GM21360 (cell line): ENCODE measurements around the gene PARD3B.

Source experiments
- ATAC-seq: cut with Tn5 transposase; IDR thresholded peaks from one replicate; pipeline ENCODE4 v1.9.1; 2021; ENCODE audit warnings: mild to moderate bottlenecking, moderate library complexity; ENCODE audit not compliant: unreplicated experiment

PARD3B gene

DNA sequence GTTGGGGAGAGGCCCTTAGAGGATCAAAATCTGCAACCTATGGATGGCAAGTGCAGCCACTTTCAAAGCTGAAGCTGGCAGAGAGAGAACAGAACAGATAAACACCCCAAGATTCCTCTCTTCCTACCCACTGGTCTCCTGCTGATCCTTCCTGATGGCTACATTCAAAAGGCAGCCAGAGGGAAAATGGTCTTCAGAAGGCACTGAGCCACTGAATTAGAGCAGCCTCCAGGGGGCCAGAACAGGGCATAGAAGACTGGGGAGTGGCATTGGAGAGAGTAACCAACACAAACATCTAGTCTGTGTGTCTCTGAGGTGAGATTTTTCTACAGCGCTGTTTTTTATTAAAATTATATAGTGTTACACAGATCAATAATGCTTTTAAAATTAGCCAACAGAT, 432.6 kb downstream of the PARD3B start:
- no peak for ATAC-seq

DNA sequence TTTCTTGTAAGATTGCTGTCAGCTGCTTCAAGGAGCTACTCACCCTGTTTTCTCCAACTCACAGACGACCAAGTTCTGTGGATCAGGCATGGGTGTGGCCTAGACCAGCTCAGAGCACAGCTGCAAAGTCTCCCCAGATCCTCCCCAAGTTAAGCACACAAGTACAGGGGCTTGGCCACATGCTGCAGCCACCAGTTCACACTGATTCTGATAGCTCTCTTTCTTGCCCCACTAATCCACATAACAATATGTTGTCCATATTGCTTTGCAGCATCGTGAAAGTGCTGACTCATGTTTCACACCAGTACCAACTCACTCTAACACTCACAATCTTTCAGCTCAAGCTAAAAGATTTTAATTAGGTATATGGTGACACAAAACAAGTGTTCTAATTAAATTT, 437.0 kb downstream of the PARD3B start:
- ATAC-seq = no peak

DNA sequence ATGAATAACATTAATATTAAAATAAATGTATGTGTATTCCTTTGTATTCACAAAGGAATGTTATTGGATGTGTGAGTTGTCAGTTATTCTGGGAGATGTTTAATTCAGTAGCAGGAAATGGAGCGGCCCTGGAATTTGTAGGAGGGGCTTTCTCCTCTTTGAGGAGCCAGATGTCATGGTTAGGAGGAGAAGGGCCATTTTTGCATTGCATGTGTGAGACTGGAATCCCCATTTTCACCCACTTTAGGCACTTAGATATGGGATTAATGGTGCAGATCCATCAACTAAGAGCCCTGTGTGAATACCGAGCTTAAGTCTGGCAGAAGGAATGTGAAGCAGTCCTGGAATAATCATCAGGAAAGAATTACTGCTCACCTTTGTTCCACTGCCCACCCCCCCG, 439.2 kb downstream of the PARD3B start:
- no peak for ATAC-seq

DNA sequence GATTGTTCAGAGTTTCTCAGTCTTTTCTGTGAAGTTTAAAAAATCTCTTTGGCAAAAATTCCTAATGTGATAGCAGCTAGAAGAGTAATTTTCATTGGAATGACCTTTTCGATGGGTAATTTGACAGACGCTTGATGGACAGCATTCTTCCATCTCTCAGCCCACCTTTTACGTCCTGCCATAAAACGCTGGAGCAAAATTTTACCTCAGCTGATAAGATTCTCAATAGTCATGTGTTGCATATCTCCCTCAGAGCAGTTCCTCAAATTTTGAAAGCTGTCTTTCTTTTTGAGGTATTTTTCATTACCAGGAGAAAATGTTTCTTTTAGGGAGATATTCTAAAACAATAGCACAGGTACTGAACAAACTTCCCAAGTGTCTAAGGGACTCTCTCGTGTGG, 441.4 kb downstream of the PARD3B start:
- ATAC-seq = no peak

DNA sequence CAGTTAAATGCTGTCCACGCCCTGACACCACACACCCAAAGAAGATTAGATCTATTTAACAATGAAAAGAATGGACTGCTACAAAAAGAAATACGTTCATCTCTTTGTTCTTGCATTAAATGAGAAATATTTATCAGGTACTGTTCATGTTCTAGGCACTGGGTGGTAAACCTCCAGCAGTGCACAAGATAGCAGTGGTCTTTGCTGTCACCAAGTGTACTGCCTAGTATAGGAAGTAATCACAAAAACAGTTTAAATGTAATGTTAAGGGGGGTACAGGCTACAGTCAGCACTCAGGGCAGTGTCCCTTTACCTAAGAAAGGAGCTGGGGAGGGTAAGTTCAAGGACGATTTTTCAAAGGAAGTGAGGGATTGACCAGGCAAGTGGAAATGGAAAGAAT, 443.6 kb downstream of the PARD3B start:
- ATAC-seq = no peak

DNA sequence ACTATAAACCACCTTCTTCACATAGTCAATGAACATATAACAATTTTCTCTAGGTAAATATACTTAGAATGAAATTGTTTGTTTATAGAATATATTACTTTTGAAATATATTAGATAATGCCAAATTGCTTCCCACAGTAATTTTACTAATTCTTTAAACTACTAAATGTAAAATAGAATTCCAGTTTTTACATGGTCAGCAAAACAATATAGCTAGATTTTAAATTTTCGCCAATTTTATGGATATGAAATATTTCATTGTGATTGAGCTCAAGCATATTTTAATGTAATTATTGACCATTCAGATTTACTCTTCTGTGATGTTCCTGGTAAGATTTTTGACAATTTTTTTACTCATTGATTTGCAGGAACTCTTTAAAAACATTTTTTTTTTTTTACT, 444.6 kb downstream of the PARD3B start:
- no peak for ATAC-seq

DNA sequence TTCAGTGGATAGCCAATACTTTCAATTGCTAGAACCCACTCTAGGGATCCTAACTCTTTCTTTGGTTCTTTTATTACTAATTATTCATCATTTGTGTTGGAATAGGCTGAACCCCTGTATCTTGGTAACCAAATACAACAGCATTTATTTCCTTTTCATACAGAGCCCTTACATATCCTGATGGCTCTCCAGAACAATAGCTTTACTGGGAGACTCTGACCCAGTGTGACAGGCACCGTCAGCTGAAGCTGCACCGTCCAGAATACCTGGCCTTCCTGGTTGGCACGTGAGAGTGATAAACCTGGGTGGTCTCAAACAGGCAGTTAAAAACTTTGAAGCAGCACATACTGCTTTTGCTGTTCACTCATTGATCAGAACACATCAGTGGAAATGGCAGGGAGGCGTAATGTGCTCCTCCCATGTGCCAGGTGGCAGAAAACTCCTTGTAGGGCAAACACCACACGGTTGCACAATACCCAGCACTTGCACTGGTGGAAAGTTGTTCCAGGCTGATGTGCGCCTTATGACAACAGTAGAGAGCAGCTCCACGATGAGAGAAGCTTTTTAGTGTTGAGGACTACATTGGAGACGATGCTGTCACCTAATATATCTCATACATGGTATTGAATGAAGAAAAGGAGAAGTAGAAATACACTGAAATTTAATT, 456.2 kb downstream of the PARD3B start:
- no peak for ATAC-seq

DNA sequence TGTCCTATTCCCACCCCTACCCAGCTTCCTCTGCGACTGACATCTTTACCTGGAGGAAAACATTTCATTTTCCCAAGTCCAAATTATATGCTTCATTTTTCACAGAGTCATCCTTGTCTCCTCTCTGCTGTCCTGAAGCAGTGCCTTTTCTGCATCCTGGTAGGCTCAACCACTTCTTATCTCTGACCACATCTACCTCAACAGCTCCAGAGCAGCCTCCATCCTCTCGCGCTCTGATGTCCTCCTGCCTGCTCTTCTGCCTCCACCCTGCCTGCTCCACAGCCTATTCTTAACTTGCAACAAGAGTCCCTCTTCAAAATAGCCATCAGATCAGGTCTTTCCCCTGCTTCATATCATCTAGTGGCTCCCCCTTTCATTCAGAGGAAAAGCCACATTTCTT, 457.1 kb downstream of the PARD3B start:
- ATAC-seq = no peak

DNA sequence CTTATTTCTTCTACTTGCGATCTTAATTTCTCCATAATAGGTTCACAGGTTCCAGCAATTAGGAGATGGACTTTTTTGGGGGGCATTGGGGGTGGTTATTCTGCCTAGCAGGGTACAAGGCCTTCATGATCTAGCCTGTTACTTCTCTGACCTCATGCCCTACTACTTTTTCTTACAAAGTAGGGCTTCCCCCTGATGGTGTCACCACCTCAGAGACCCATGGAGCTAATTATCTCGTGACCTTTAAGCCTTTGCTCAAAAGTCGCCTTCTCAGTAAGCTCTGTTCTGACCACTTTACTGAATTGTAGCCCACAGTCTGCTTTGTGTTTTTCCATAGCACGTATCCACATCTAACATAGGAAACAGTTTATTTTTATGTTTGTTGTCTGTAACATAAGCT, 458.0 kb downstream of the PARD3B start:
- no peak for ATAC-seq

DNA sequence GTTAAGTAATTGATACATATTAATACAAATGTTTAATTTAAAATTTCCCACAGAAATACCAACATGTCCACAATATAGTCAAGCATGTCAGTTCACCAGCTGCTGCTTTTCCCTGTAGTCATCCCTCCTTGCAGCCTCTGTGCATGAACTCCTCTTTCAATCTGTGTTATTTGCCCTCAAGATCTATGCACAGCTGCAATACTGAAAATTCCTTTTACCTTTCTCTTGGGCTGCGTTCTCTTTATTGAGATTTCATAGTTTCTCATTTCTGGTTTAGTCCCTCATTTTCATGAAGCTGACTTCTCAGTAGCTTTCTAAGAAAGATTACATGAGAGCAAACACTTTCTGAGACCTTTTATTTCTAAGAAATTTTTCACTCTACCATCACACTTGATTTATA, 464.9 kb downstream of the PARD3B start:
- ATAC-seq = no peak

DNA sequence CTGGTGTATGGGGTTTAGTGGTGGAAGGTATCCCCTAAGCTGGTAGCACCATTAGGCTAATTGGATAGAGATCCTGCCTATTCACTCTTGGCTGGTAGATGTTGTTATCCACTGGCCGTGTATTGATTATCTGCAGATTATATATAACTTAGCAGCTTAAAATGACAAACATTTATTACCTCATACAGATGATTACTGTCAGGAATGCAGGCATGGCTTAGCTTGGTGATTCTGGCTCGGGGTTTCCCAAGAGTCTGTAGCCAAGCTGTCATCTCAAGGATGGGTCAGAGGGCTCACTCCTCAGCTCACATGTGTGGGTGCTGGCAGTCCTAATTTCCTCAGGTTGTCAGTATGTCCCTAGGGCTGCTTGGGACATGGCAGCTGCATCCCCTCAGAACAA, 465.8 kb downstream of the PARD3B start:
- ATAC-seq = no peak

DNA sequence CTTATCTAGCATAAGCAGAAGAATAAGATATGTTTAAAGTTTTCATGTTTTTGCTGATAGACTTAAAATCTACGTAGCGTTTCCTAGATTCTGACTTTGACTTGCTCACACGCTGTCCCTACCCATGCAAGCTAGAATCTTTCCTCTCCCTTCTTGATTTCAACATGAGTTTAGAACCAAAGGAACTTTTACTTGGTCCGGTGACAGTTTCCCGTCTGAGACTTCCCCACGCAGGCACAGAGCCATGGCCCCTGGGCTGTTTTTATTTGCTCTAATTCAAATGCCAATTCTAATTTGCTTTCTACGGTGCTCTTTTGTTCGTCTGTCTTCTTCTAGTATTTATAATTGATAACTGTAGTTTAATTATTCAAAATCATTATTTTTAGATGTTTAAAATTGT, 467.7 kb downstream of the PARD3B start:
- no peak for ATAC-seq

DNA sequence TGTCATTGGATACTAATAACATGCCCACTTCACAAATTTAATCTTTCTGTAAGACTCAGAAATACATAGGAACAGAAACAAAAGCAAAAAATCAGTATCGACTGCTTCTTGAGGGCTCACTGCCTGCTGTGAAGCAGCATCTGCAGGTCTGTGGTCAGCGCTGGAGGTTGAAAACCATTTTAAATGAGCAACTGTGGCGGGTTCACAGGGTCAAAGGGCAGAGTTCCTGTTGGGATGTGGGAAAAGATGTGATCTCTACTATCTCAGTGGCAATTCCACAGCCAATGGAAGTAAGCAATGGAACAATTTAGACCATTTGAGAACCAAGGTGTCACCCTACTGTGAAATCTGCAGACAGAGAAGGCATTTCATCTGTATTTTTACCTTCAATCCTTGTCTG, 468.3 kb downstream of the PARD3B start:
- no peak for ATAC-seq

DNA sequence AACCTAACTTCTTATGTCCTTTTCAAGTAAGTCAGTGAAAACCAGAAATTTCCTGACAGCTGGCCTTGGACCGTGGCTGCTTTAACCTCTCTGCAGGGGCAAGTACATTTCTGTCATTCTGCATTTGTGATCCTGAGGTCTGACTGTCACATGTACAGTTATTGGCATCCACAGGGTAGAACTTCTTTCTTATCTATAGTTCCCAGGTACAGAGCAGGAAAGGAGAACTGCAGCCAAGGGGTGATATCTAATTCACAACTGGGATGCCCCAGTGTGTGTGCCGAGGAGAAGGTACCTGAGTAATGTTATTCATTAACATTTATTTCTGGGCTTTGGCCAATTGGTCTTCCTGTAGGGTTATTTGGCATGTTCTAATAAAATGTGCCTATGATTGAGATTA, 468.9 kb downstream of the PARD3B start:
- no peak for ATAC-seq

DNA sequence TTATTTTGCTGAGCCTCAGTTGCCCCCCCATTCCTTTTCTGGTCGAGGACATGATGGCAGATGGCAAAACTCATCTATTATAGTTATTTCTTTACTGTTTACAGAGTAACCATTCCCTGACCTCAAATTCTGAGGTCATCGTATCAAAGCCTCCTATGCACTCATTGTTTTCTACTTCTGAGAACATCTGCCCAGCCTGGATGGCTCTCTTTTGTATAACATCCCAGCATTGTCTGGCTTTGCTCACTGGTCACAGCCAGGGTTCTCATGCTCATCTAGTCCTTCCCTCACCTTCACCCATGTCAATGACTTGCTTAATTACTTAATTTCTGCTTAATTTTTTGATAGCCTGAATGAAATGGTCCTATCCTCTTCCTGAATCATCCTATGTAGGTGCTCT, 472.1 kb downstream of the PARD3B start:
- ATAC-seq = no peak

DNA sequence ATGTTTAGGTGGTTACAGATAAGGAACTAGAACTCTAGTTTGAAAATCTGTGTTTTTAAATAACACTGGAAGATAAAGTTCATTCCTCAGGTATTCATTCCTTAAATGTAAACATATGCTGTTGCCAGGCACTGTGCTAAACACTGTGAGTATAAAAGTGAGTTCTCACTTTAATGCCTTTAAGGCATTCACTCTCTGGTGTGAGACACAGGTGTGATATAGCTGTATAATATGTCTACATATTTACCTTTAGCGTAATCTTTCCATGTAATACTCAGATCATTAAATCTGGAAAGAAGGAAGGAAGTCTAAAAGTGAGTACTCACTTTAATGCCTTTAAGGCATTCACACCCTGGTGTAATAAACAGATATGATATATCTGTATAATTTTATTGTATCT, 472.6 kb downstream of the PARD3B start:
- no peak for ATAC-seq

DNA sequence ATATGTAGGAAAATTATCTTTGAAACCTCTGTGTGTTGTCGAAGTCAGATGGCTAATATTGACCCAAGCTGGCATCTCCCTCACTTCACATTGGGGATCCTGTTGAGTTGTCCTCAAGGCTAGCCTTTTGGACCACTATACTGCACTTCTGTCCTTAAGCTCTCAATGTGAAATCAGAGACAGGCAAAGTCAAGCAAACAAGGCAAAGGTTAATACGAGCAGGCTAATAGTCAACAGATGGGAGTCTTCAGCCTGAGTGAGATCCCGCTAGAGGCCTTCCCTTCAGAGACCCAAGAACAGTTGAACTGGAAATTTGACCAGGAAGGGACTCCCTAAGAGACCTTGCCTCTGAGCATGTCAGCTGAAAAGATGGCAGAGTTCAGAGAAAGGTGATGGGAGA, 475.4 kb downstream of the PARD3B start:
- ATAC-seq = no peak

DNA sequence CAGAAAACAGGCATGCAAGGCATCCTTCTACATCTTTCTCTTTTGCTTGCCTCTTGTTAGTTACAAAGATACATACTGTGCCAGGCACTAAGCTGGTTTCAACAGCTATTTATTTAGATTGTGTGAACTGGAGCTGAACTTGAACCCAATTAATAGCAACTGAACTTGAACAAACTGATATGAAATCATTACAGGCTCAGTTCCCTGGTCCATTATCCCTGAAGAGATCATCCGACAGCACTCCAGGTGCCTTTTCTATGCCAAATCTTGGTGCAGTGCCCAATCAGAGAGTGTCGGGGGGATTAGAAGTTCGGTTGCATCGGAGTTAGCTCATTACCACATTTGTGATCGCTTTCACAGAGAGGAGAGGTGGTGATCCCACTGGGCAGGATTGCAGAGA, 477.6 kb downstream of the PARD3B start:
- ATAC-seq = no peak

DNA sequence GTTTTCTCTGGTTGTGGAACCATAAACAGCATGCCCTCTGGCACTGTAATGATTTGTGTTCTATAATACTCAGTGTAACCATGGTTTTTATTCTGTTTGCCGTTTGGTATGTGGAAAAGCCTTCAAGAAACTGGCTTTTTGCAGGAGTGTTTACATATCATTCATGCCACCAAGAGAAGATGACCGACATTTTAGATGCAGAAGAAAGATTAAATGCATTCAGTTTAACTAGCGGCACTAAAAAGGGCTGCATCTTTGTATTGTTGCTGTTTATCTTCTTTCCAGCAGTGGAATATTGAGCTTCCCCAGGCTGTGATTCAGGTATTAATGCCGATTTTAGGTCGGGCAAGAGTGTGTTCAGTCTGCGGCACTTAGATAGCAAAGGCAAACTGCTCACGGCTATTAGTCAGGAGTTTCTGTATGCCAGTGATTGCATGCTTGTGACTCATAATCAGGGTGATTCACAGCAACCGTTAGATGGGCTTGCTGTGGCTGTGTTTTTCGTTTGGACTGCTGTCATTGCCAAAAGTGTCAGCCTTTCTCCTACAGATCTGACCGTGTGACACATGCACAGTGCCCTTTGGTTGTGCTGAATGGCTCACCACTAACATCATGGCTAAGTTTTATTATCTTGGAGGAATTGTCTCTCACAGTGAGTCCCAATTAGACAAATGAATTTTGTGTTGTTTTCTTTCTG, 479.7 kb downstream of the PARD3B start:
- ATAC-seq = no peak

DNA sequence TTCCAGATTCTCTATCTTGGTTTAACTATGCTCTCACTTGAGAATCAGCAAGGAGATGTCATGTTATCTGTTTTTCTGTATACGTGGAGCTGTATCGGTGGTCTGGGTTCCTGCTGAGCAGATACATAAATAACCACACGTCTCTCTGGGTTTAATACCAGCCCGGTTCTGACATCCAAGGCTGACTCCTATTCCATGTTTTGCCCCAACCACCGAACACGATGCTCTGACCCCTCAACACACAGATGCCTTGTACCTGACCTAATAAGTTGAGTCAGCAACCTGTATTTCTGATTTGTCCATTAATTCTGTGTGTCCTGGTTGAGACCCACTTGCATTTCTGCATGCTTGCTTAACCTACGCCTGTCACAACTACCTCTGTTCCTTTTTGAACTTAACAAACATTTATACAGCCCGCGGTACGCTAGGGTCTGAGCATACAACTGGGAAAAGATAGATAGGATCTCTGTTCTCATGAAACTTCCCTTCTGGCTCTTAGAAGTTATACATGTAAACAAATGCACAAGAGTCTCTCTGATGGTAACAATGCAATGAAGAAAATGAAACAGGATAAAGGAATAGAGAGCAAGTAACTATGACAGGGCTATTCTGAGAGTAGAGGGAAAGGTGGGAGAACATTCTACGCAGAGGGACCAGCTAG, 480.4 kb downstream of the PARD3B start:
- no peak for ATAC-seq

DNA sequence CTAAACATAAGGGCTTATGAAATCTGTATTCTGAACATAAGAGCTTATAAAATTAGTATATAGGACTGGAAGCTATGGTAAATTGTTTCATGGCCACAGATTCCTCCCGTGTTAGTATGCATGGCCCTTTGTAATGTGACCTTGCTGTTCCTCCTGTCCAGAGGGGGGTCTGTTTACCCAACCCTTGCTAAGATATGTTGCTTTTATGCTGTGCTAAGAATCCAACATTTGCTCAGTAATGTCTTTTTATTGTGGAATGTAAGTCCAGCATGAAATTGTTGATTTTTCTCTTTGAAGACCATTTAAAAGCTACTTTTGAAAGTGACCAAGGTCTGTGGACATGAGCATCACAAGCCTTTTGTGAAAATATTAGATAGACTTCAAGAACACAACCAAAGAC, 485.4 kb downstream of the PARD3B start:
- ATAC-seq = no peak

DNA sequence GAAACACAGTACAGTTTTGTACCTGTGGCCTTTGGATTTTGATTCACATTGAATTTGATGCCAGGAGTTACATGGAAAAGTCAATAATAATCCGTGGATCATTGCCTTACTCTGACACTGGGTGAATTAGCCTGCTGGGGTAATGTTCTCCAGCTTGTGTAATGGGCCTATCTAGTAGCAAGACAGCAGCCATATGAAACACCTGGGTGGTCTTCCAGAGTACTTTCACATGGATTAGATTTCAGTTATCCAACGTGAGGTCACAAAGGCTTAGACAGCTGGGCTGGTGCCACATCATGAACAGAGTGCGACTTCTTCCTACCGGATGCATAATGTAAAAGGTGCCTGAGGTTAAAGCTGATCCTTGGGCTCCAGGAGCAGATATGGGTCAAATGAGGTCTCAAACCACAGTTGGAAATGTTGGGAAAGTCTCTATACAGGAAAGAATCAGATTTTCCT, 486.8 kb downstream of the PARD3B start:
- no peak for ATAC-seq
